Stimulated activated CD4-positive, alpha-beta T cell treated with anti-CD3 and anti-CD28 coated beads, Interleukin-15, amount 100 ng/mL, for 24 hours (primary cell): ENCODE data around the gene SPAG8.

Experiments
- DNase-seq: peaks from one replicate; pipeline ENCODE4 v3.0.0-alpha.2; 2020

The SPAG8 gene

DNA sequence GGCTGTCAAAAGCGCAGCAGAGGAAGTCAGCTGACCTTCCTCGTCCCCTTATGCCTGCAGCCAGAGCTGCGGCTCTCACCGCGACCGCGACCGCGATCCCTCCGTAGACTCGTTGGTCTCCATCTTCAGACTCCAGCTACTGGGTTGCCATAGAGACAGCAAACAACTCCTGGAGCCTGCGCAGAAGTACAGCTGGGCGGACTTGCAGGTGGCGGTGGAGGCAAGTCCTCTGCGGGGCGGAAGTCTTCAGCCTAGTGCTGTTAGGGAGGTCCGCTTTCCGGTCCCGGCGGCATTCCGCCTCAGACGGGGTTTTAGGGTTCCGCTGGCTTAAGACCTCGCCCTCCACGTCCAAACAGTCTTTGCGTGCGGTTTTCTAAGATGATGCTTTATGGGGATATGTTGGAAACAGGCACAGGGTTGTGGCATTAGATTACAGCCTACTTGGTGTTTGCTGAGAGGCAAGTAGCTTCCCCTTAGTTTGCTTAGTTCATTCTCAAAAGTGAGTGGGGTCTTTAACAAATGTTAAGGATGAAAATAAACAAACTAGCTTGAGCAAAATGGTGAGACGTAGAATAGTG is at the start of gene SPAG8:
TSS of gene SPAG8 (minus strand) at position 238 of the 578 bp plus-strand sequence. CDS start at position 123, 115 bp downstream.
- peak; percentile 95 for DNase-seq

DNA sequence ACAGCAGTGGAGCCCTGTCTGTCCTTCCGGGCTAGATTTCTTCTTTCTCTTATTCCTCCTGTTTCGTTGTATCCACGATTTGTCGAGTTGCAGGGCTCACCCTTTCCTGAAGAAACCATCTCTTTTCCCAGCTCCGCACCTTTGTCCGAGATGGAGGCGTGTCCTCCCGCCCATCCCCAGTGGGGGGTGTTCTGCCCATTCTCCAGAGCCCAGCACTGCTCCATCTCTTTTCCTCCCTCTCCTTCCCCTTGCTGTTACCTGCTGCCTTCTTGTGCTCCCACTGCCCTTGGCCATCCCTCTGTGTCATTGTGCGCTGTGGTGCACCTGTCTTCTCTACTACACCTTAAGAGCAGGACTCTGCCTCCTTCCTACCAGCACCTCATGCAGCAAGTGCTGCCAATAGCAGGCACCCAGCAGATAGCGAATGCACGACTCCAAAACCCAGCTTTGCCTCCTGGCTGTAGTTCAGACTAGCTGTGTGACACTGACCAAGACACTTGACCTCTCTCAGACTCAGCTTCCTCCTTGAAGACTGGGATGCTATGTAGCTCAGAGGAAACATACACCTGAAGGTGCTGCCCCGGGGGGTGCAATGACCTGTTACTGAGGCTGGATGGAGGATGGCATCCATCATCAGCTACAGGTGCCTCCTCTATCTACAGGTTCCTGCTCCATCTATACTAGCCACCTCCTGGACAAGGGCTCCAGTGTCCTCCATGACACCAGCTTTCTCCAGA is 49.3 kb upstream of the SPAG8 start:
- no peak for DNase-seq

DNA sequence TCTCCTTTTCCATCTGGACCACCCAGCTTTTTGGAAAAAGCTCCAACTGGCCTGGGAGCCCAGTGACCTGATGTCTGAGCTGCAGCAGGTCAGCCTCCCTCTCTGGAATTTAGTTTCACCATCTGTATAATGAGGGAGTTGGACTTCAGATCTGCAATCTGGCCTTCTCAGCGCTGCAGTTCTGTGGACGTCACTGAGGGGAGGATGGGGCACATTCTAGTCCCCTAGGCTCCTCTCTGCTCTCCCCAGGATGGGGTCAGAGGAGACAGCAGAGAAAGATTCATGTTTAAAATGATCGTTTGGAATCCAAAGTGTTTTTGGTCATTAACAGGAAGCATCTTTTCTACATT is 47.9 kb upstream of the SPAG8 start:
- DNase-seq, result no peak

DNA sequence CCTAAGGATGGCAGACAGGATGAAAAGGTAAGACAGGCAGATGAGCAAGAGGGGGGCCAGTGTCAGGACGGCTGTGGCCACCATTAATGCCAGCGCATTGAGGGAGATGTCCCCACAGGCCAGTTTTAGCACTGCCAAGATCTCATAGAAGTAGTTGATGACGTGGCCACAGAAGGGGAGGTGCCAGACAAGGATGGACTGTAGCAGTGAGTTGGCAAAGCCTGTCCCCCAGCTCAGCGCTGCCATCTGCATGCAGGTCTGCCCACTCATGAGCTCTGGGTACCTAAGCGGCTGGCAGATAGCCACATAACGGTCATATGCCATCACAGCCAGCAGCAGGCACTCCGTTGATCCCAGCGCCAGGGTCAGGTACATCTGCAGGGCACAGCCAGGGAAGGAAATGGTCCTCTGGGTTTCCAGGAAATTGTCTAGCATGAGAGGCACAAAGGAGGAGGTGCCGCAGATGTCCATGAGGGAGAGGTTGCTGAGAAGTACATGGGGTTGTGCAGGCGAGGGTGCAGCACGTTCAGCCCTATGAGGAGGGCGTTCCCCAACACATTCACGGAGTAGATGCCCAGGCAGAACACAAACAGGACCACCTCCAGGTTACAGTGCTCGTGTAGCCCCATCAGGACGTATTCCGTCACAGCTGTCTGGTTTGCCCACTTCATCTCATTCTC is 47.4 kb upstream of the SPAG8 start:
- no peak for DNase-seq

DNA sequence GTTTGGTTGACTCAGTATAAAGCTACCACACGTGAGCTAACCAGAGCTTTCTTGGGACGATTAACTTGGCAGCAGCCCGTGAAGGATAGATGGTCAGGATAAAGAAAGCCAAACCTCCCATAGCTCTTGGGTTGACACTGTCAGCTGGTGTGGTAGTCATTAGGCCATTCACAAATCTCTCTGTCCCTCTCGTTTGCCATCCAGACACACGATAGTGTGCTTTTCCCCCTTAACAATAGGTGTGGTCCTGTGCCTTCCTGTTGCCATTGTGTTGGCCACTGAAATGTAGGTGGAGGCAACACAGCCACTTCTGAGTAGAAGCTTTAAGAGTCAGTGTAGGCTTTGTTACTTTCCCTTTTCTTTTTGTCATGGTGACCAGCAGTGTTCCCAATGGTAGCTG is 46.4 kb upstream of the SPAG8 start:
- DNase-seq, result no peak

GRCh38 chr9:35856882-35857281 is 44.8 kb upstream of the SPAG8 start:
- DNase-seq, result no peak

- no peak for DNase-seq
These were observed 44.1 kb upstream of the SPAG8 start for GRCh38 chr9:35856206-35856605.

DNA sequence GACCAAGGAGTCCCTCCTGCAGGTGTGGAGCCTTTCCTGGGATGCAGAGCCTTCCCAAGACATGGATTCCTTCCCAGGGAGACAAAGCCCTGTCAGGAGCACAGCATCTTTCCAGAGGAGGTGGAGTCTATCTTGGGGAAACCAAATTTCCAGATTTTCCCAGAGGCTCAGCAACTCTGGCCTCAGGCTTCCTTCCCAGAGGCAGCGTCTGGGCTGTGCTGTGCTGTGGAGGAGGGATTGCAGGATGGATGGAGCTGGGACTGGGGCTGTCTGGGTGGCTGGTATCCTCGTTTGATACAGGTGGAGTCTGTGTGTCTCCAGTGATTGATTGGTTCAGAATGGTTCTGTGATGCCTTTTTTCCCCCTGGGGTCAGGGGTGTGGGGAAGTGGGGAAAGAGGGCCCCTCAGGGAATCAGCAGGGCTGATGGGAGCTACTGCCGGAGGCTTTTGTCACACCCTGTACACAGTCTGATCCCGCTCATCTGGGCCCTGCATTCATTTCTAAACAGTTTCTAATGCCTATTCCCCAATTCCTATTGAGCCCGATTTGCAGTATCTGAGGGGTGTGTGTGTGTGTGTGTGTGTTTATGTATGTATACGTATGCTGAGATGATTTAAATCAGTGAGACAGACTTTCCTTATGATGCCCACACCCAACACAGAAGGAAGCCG is 42.2 kb upstream of the SPAG8 start:
- DNase-seq, result no peak

GRCh38 chr9:35852876-35853865 is 41.1 kb upstream of the SPAG8 start:
- no peak for DNase-seq

GRCh38 chr9:35852267-35852815 is 40.3 kb upstream of the SPAG8 start:
- no peak for DNase-seq

- DNase-seq, result peak; percentile 53
These were observed 35.9 kb upstream of the SPAG8 start for GRCh38 chr9:35847792-35848572.

GRCh38 chr9:35845824-35846771 is 34.0 kb upstream of the SPAG8 start:
- DNase-seq, result no peak

- DNase-seq, result no peak
These were observed 32.7 kb upstream of the SPAG8 start for GRCh38 chr9:35844628-35845270.

DNA sequence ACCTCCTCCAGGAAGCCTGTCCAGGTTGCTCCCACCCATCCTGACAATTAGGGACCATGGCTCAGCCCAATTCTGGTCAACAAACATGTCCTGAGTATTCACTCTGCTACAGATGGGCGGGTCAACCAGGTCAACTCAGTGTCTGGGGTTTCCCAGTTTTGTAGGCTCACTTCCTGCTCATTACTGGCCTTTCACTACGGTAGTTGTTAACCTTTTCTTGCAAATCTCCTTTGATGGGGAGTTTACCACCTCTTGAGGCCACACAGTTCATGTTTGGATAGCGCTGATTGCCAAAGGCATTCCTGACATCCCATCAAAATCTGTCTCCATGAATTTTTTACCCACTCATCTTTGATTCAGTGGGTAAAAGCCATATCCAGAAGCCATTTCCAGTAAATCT is 30.7 kb upstream of the SPAG8 start:
- no peak for DNase-seq

- DNase-seq, result no peak
These were observed 30.1 kb upstream of the SPAG8 start for GRCh38 chr9:35842020-35842745.

DNA sequence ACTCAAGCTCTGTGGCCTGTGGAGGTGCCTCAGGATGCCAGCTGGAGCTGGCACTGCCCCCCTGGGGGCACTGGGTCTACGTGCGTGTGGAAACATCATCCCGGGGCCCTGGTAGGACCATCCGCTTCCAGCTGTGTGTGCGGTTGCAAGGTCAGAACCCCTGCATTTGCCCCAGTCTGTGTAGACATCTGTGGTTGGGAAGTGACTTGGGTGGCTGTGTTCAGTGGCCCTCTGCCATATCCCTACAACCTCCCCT is 29.5 kb upstream of the SPAG8 start:
- DNase-seq, result no peak

DNA sequence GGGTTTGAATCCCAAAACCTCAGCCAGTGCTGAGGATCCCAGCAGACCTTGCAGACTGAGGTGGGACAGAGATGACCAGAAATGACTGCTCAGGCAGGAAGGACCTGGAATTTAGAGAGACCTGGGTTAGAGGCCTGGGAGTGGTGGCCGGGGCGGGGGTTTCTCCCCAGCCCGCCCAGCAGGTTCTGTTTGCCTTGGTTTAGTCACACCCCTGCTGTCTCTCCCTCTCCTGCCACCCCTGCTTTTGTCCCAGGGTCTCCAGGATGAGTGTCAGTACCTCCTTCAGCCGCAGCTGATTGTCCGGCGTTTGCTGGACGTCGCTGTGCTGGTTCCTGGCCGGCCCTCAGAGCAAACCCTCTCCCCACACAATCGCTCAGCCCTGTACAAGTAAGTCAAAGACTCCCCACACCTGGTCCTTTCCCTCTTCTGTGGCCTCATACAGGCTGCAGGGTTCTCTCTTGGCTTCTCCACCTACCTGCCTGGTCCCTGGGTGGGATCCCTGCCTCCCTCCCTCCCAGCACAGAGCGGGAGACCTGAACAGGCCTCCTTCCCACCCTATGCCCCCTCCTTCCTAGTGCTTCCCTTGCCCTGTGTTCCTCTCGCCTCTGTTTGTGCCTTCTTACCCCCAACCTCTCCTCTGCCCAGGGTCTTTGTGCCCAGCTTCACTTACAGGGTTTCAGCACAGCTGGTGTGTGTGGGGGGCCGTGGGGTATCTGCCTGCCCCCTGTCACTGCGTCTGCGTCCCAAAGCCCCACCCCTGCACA is 29.0 kb upstream of the SPAG8 start:
- DNase-seq, result no peak

DNA sequence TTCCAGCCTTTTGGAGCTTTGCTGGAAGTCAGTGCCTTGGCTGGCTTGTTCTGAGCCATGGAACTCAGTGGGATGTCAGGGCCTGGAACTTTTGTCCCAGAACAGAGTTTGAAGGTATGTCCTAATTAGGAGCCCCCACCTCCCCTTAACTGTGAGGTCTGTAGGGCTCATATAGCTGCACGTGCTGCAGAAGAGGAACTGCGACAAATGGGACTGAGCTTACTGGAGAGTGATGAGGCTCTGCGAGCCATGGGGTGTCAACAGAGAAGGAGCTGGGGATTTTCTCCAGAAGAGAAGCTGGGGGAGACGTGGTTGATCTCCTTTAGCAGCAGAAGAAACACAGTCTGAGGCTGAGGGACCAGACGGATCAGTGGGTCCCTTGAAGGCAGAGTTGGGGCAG is 27.9 kb upstream of the SPAG8 start:
- no peak for DNase-seq
